GM11168 (cell line): Measurements from ENCODE around the gene DISC1.
"Not testable (repeated sequence)": the region's sequence is repeated elsewhere in the genome, so short reads cannot be mapped to it uniquely, and the experiment has no call there.

Experiments
- in situ Hi-C: fragments of 300-500 bp; cut with MboI; formaldehyde crosslinking; loops from one replicate; pipeline ENCODE4 v1.12.0; 2022; ENCODE audit warnings: low sequenced_read_pairs; ENCODE audit not compliant: unreplicated experiment

Gene DISC1

GRCh38 chr1:231871471-231871870 is 244.9 kb downstream of the DISC1 start:
- in situ Hi-C loops = no loop called here

- in situ Hi-C loops = no loop called here
Measured at GRCh38 chr1:231871878-231872277, 245.3 kb downstream of the DISC1 start.

GRCh38 chr1:231872461-231872910 is 245.9 kb downstream of the DISC1 start:
- in situ Hi-C loops = no loop called here

GRCh38 chr1:231878737-231879136 is 252.1 kb downstream of the DISC1 start:
- in situ Hi-C loops = no loop called here

GRCh38 chr1:231879296-231879695 is 252.7 kb downstream of the DISC1 start:
- in situ Hi-C loops = no loop called here

GRCh38 chr1:231882333-231882732 is 255.7 kb downstream of the DISC1 start:
- in situ Hi-C loops = no loop called here

GRCh38 chr1:231882790-231883189 is 256.2 kb downstream of the DISC1 start:
- in situ Hi-C loops = no loop called here

GRCh38 chr1:231883382-231883781 is 256.8 kb downstream of the DISC1 start:
- in situ Hi-C loops = no loop called here

GRCh38 chr1:231885209-231885854 is 258.7 kb downstream of the DISC1 start:
- in situ Hi-C loops = no loop called here

- in situ Hi-C loops = no loop called here
Measured at GRCh38 chr1:231887166-231887565, 260.6 kb downstream of the DISC1 start.

GRCh38 chr1:231887866-231888265 is 261.3 kb downstream of the DISC1 start:
- in situ Hi-C loops = no loop called here

- in situ Hi-C loops = no loop called here
Measured at GRCh38 chr1:231890791-231891190, 264.2 kb downstream of the DISC1 start.

GRCh38 chr1:231893400-231894102 is 267.0 kb downstream of the DISC1 start:
- in situ Hi-C loops = no loop called here

GRCh38 chr1:231896806-231897205 is 270.2 kb downstream of the DISC1 start:
- in situ Hi-C loops = no loop called here

- in situ Hi-C loops = no loop called here
Measured at GRCh38 chr1:231899046-231899445, 272.5 kb downstream of the DISC1 start.

GRCh38 chr1:231899713-231900435 is 273.3 kb downstream of the DISC1 start:
- in situ Hi-C loops = no loop called here

- in situ Hi-C loops = no loop called here
Measured at GRCh38 chr1:231903586-231904081, 277.0 kb downstream of the DISC1 start.

- in situ Hi-C loops = not testable (repeated sequence)
Measured at GRCh38 chr1:231907310-231907709, 280.7 kb downstream of the DISC1 start.

- in situ Hi-C loops = no loop called here
Measured at GRCh38 chr1:231913493-231913892, 286.9 kb downstream of the DISC1 start.

- in situ Hi-C loops = no loop called here
Measured at GRCh38 chr1:231918239-231919015, 291.8 kb downstream of the DISC1 start.
